ENCODE measurements around the gene UBL4A.
"Not testable (repeated sequence)": the region's sequence is repeated elsewhere in the genome, so short reads cannot be mapped to it uniquely, and the experiment has no call there.

The UBL4A gene

DNA sequence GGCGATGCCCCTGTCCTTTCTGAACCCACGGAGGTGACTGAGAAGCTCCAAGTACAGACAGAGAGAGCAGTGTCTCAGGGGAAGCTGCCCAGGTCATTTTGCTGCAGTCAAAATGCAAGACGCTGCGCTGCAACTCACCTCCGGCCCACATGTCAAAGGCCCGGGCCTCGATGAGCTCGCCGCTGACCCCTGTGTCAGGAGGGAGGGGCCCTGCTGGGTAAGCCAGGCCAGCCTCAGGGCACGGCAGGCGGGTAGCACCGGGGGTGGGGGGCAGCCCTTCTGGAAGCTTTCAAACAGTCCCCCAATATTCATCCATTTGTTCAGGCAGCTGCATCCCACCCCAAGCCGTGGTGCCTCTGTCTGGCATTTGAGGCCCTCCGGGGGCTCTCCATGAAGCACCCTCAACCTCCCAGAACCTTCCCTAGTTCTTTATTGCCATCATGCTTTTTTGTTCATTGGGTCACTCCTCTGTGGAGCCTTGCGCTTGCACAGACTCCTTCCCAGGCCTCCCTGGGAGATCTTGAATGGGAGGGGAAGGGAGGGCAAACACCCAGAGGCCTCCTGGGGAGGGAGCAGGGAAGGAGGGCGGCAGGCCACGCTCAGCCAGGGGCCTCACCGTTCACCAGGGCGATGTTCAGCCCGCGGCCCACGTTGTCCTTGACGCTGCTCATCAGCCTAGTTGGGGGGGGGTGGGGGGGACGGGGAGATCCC is 21.4 kb upstream of the UBL4A start:
- no peak for DNase-seq (ENCODE audit: low read depth)

DNA sequence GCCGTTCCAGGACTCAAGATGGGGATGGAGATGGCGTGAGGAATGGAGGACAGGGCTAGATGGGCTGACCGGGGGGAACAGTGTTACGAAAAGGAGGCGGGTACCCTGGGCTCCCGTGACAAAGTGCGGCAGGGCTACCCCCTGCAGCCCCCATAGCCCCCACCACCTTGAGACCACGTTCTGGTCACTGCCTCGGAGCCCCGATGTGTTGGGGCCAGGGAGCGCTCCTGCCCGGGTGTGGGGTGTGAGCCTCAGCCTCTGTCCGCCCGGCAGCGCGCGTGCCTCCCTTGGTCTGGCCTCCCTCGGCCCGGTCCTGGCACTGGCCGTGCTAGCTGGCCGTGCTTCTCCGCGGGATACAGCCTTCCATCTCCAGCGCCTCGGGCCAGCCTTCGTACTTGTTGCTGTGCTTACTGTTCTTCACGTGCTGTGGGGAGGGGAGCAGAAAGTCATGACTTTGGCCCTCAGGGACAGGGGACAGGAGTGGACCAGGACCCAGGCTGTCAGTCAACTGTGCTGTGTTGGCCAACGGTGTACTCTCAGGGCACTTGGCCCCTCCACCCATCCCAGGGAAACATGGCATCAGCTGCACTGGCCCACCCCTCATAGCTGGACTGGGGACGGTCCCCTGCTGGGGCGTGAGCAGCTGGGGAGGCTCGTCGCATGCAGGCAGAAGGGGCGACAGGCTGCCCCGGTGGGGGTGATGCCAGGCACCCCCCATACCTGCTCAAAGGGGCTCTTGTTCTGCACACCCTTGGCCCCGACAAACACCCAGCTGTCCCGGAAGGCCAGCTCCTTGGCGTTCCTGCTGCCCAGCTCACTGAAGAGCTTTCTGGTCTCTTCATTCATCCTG is 20.3 kb upstream of the UBL4A start:
- DNase-seq (ENCODE audit: low read depth): no peak

DNA sequence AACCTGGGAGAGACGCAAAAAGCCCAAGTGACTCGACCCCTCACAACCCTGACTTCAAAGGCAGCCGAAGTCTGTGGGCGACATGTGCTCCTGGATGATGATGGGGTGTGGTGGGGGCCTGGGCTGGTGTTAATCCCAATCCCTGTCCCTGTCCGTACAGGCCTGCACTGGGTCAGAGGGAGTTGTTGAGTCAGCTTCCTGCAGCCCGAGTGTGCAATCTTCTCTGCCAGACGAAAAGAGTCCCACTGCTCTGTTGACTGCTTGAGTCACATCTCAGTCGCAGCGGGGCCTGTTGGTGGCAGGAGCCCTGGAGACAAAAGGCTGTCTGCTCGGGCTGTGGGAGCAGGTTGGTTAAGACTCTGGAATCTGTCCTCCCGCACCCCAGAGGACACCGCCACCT is 19.3 kb upstream of the UBL4A start:
- DNase-seq (ENCODE audit: low read depth): no peak

DNA sequence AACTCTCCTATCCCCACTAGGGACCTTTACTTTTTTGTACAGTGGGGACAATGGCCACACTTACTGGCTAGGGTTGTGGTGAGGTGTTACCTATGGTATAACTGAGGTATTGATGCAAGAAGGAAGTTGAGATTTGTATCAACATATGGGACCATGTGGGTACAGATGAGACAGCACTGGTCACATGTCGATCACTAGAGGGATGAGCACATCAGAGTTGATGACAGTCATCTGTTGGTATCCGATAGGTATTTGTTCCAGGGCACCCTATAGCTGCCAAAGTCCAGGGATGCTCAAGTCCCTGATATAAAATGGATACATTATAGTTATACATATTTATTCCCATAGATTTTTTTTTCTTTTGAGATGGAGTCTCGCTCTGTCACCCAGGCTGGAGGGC is 16.6 kb upstream of the UBL4A start:
- no peak for DNase-seq (ENCODE audit: low read depth)

DNA sequence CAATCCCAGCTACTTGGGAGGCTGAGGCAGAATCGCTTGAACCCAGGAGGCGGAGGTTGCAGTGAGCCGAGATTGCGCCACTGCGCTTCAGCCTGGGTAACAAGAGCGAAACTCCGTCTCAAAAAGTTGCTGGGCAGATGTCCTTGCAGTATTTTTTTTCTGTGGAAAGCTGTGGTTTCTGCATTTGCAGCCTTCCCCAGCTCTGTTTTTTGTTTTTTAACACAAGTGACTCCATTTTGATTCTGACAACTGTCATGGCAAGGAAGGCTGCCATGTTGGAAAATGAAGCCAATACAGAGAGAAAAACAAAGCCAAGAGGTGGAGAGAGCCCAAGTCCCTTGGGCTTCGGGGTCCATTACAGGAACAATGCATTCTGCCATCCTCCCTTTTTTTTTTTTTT is 15.7 kb upstream of the UBL4A start:
- no peak for DNase-seq (ENCODE audit: low read depth)

DNA sequence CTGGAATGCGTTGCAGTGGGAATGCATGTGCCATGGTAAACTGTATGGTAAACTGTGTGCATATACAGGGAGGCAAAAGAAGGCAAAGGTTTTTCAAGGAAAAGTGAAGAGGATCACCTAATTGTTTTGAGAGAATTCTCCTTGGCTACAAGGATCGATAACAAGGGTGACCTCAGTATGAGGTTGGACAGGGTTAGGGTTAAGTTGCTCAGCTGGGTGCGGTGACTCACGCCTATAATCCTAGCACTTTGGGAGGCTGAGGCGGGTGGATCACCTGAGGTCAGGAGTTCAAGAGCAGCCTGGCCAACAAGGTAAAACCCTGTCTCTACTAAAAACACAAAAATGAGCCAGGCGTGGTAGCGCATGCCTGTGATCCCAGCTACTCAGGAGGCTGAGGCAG is 15.0 kb upstream of the UBL4A start:
- DNase-seq (ENCODE audit: low read depth): not testable (repeated sequence)

DNA sequence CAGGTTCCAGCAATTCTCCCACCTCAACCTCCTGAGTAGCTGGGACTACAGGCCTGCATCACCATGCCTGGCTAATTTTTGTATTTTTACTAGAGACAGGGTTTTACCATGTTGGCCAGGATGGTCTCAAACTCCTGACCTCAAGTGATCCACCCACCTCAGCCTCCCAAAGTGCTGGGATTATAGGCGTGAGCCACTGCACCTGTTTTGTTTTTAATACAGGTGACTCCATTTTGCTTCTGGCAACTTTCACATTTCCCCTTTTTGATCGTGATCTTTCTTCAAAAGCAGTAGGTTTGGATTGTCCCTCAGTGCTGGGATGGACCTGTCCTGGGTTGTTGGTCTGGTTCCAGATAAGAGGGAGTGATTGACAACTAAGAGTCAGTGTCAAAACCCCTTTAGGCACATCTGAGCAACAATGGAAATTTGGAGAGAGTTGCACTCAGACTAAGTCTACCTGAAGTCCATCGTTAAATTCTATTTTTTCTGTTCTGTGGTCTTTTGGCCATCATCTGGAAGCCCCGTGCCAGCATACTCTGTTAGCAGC is 10.2 kb upstream of the UBL4A start:
- DNase-seq (ENCODE audit: low read depth): not testable (repeated sequence)

DNA sequence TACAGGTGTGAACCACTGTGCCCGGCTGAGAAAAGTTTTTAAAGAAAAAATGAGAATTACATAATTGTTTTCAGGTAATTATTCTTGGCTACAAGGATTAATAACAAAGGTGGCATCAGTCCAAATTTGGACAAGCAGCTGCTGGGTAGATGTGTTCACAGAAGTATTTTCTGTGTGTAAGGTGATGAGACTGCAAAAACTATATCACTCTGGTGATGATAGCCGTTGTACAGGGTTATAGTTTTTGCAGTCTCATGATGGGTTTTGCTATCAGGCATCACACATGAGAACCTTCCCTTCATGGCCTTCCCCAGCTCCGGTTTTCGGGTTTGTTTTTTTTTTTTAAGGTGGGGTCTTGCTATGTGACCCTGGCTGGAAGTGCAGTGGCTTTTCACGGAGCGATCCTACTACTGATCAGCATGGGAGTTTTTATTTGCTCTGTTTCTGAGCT is 9.1 kb upstream of the UBL4A start:
- DNase-seq (ENCODE audit: low read depth): no peak

DNA sequence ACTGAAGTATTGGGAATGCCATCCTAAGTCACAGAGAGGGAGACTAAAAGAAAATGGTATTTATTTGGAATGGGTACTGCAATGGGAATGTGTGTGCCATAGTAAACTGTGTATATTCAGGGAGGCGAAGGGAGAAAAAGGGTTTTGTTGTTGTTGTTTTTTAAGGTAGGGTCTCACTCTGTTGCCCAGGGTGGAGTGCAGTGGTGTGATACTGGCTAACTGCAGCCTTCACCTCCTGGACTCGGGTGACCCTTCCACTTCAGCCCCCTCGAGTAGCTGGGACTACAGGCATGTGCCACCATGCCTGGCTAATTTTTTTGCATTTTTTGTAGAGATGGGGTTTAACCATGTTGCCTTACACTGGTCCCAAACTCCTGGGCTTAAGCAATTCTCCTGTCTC is 8.3 kb upstream of the UBL4A start:
- DNase-seq (ENCODE audit: low read depth): no peak

DNA sequence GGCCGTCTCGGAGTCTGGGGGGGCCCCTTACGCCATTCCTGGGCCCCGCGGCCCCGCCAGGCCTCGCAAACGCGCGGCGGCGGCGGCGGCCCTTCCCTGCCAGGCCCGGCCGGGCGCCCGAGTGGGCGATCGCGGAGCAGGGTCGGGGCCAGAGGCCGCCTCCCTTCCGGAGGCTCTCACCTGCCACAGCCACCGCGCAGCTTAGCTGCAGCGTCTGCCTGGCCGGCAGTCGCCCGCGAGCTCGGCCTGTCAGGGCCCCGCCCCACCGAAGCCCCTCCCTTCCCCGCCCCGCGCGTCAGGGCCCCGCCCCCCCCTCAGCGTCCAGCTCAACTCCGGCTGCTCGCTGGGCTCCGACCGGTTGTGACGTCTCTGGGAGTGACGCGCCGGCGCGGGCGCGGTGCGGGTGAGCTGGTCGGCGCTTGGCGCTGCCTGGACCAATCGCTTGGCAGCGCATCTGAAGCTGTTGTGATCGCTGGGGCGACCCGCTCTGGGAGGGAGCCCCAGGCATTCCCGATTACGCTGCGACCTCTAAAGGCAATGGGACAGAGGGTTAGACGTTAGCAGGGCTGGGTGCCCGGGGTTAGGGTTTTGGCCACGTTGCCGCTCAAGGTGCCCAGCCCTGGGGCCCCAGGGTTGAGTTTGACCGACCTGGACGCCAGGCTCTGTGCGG is 4.1 kb upstream of the UBL4A start, which contains the start of gene SLC10A3:
Gene SLC10A3, minus strand, starts transcription at position 216 of the 670 bp plus-strand sequence. CDS start 1,689 bp downstream, outside the sequence.
- peak; percentile 75 for DNase-seq (ENCODE audit: low read depth)

DNA sequence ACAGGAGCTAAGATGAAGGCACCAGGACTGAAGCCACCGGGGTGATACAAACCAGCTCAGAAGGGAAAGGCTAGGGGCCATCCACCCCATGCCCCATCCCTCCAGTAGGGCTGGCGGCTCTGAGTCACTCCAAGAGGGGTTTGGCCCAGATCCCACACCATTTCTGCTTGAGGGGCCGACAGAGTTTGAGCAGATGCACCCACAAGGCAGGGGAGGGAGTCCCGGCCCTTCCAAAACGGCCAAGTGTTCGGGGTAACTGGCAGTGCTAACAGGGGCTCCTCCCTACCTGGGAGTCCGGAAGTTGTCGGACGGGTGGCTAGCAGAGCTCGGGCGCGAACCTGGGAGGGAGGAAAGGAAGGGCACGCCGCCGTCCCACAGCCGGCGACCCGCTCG is 3.6 kb upstream of the UBL4A start:
- no peak for DNase-seq (ENCODE audit: low read depth)

DNA sequence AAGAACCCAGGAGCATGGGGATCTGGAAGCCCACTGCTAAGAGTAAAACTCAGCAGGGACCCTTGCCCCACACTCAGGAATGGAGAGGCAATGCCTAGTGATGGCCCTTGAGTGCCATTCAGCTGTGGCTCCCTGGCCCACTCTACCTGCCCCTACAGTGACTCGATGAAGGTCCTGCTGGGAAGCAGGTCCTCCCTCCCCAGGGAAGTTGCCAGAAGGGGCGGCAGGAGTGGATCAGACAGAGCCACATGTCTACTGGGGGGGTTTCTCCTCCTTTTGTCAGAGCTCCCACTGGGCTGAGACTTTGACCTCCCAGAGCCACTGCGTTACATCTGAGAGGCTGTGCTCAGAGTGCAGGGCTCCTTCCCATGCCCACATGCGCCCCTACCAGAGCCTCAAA is 2.8 kb upstream of the UBL4A start:
- no peak for DNase-seq (ENCODE audit: low read depth)

DNA sequence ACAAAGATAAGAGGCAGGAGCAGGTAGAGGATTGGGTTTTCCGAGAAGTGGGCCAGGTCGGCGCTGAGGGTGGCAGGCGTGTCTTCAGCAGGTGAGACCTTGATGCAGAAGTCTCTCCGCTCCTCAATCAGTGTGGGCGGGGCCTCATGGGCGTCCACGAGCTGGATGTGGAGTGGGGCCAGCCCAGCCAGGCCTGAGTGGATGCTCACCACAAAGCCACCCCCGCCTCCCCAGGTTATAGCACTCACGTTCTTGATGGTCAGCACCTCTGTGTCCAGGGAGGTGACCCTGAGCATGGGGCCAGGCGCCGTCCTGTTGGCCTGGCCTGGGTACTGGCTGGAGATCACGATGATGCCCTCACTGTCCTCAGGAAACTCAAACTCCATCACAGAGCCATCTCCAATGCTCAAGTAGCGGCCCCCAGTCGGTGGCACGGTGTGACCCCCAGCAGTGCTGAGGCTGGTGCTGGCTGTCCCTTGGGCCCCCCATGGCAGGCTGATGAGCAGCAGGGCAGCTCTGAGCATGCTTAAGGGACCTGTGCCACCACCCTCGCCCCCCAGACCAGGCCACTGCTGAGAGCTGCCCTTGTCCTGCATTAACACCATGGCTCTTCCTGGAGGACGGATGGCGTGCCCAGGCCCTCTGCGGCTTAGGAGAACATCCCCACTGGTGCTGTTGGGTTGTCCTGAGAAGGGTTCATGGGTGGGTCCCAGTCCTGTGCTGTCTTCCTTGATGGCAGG is 2.1 kb upstream of the UBL4A start:
- no peak for DNase-seq (ENCODE audit: low read depth)

DNA sequence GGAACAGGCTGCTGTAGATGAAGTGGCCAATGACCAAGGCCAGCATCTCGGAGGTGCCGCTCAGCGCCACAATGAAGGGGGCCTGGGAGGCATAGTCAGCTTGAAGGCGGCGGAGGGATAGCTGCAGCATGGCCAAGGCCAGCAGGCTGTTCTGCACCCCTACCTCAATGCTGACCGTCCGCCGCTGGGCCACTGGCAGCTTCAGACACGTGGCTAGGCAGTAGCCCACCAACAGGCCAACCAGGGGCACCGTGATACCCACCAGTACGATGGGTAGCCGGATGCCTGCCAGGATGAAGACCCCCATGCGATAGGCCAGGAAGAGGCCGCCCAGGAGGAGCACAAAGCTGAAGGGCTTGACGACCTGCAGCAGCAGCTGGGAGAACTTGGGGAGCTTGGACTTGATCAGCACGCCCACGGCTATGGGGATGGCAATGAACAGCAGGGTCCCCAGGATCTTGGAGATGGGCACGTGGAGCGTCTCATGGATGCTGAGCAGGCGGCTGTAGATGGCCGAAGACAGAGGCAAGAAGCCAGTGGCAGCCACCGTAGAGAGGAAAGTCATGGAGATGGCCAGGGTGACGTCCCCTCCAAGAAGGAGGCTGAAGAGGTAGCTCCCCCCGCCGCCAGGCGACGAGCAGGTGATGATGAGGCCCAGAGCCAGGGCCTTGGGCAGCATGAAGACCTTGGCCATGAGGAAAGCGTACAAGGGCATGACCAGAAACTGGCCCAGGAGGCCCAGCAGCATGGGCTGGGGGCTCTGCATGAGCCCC is 1.3 kb upstream of the UBL4A start:
- no peak for DNase-seq (ENCODE audit: low read depth)

DNA sequence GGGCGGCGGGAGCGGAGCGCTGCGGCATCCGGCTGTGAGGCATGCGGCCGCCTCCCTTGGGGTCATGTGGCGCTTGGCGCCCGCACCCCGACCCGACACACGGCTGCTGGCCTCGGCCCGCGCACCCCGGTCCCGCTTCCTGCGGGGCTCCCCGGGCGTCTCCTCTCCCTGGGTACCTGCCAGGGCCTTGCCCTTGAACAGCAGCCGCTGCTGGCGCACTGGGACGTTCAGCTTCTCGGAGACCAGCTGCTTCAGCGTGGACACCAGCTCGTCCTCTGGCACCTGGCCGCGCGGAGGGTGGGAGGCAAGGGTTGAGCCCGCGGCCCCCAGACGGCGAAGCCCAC is 391 bp downstream of the UBL4A start:
- no peak for DNase-seq (ENCODE audit: low read depth)

DNA sequence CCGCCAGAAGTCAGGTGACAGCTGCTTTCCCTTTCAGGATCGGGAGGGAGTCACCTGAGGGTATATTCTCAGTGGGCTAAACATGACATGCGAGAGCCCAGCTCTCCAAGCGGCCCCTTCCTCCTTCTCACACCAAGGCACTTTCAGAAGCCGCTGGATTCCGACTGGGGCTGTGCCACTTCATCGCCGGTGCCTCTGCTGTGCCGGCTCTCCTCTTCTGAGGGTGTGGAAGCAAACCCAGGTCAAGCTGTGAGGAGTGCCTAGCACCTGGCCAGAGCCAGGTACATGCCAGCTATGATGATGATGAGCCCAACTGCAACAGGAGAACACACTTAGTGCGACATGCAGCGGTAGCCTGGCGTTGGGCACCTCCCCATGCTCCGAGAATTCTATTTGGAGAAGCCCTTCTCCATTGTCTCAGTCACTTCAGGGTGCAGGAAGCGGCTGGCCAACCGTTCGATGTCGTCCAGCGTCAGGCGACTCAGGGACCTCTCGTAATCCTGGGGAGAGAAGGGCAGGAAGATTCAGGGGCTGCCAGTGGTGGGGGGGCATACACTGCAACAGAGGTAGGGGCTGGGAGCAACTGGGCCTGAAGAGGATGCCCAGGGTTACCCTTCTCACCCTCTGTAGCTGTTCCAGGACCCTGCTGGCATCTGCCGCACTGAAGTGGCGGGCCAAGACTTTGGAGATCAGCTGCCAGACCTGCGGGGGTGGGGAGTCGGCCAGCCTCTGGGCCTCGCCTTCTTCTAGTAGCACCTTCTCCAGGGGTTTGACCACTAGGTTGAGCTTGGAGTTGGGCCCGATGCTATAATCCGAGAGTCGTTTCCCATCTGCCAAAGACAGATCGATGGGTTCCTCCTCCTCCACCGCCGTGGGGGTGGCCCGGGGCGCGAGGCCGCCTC is 1.0 kb downstream of the UBL4A start:
- no peak for DNase-seq (ENCODE audit: low read depth)

DNA sequence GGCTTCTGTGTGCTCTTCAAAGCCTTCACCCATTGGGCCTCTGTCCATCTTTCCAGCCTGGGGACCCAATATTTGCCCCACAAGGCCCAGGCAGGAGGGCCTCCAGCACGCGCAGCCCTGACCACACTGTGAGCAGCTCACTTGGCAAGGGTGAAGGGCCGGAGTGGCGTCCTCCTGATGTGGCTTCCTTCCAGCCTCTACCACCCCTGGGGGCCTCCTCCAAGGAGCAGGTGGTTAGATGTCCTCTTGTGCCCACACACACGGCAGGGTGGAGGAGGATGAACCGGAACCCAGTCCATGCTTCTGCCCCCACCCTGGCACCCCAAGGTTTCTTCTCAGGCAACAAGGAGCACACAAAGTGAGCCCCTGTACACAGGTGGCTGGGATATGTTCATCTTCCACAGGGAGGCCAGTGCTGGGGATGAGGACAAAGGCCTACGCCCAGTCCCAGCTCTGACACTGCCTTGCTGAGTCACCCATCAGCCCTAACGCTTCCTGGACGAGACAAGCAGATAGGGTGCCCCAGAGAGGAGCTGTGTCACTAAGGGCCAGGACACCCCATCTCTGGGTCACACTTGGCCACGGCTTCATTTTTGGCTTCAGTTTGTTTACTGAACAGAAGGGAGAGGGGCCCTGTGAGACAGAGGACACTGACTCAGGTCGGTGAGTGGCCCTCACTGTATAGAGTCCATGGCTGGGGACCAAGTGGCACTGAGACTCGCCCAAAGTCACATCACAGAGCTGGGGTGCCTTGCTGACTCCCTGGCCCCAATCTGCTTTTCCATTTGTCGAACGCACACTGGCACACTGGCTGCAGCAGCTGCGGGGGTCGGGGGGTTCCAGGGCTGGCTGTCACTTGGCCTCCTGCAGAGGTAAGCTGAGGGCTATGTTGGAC is 1.9 kb downstream of the UBL4A start:
- no peak for DNase-seq (ENCODE audit: low read depth)

DNA sequence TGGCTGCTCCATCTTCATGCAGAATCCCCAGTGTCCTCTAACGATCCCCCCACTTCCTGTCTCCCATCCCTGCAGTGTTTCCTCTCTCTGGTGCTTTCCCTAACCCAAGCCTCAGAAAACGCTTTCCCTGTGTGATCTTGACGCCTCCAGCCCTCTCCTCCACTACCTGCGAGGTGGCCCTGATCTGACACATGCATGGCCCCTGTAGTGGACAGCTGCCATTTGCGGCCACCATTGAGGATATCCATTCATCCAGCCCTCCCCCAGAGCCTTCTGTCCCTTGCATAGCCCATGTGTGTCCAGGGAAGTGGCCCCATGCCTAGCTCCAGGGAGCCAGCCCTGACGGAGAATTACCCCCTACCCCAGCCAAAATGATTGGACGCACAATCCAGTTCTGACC is 3.1 kb downstream of the UBL4A start:
- DNase-seq (ENCODE audit: low read depth): no peak

DNA sequence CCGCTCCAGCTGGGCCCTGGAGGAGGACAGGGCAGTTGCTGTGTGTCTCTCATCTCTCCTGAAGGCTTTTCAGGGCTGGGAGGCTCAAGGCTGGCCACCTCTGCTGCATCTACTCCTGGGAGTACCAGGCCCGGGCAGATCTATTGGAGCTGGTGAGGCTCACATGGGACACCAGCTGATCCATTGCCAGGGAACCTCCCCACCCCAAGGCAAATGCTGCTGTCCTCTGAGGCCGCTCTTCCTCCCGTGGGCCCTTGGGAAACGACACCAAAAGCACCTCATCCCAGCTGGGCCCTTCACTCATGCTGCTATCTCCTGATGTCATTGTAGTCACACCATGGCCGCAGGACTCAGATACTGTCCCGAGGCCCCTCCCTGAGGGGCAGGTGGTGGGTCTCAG is 3.6 kb downstream of the UBL4A start:
- no peak for DNase-seq (ENCODE audit: low read depth)
